Esophagus muscularis mucosa (tissue), 4 donors: ENCODE data around the gene JUND. TPM values are rescaled to one million over a fixed set of nuclear protein-coding genes. Genes with fewer than 3 reads are reported as not detected.

ENCODE experiments used
- DNase-seq: peaks from one replicate; pipeline ENCODE4 v3.0.0-alpha.2; 2017; ENCODE audit errors: extremely low spot score
- H3K27ac ChIP-seq, 4 donors: fragments of 200-600 bp; sonication (generic); replicated peaks in 1 of 4; 1 replicate in 3 of 4; 2 replicates in 1 of 4; pipeline ENCODE4 v1.5.1; 2016 to 2019; ENCODE audit warnings: mild to moderate bottlenecking in 1 of 4
- H3K27me3 ChIP-seq, 4 donors: fragments of 200-600 bp; sonication (generic); one replicate each; pipeline versions ENCODE4 v1.5.1 to v1.6.0; 2016 to 2019
- H3K36me3 ChIP-seq, 4 donors: fragments of 200-600 bp; sonication (generic); one replicate each; pipeline ENCODE4 v1.5.1; 2016 to 2019
- H3K4me1 ChIP-seq, 4 donors: fragments of 200-600 bp; sonication (generic); one replicate each; pipeline ENCODE4 v1.5.1; 2016 to 2019
- H3K4me3 ChIP-seq, 4 donors: fragments of 200-600 bp; sonication (generic); 1 replicate in 2 of 4; 2 replicates in 2 of 4; pipeline ENCODE4 v1.5.1; 2016 to 2019; ENCODE audit warnings: mild to moderate bottlenecking in 4 of 4, moderate library complexity in 1 of 4
- H3K9me3 ChIP-seq, 4 donors: fragments of 200-600 bp; sonication (generic); 1 replicate in 3 of 4; 2 replicates in 1 of 4; pipeline ENCODE4 v1.5.1; 2016 to 2019
- EP300 ChIP-seq: sonication (generic); formaldehyde crosslinking; IDR thresholded peaks from one replicate; pipeline ENCODE4 v1.6.1; 2017; ENCODE audit warnings: antibody characterized with exemption
- POLR2A ChIP-seq: fragments of 450-650 bp; IDR thresholded peaks from one replicate; pipeline ENCODE4 v1.6.1; 2017; ENCODE audit warnings: antibody characterized with exemption, moderate library complexity, mild to moderate bottlenecking, low read depth
- POLR2AphosphoS5 ChIP-seq, 2 donors: sonication (generic); formaldehyde crosslinking; IDR thresholded peaks; one replicate each; pipeline ENCODE4 v1.6.1; 2017; ENCODE audit warnings: antibody characterized with exemption in 2 of 2
- whole genome bisulfite sequencing: methylation state at CpG from one replicate; pipeline ENCODE4 v1.1.5; 2018; 5-methylcytosine and 5-hydroxymethylcytosine counted together
- intact Hi-C: fragments of 100-400 bp; cut with DNase I; formaldehyde crosslinking; loops from one replicate; pipeline ENCODE4 v1.15.1; 2023
- total RNA-seq, 4 donors: library from RNA; depleted of rRNA; stranded (reverse); fragments of >200 nt; gene quantifications; one replicate each; pipeline versions ENCODE4 v1.1.0 to v1.2.1, GENCODE V29; 2016
- TF ChIP-seq, protein P1 (sequence below), 3 experiments: fragments of 200-600 bp in 2 of 3; fragments of 450-650 bp in 1 of 3; sonication (generic) in 2 of 3; IDR thresholded peaks; one replicate each; pipeline ENCODE4 v1.5.1; 2017 to 2019; ENCODE audit warnings: antibody characterized with exemption in 3 of 3, mild to moderate bottlenecking in 2 of 3, moderate library complexity in 1 of 3

Gene JUND
- total RNA-seq, 4 donors from 2014 or later = 325 to 457 (median 403) TPM

DNA sequence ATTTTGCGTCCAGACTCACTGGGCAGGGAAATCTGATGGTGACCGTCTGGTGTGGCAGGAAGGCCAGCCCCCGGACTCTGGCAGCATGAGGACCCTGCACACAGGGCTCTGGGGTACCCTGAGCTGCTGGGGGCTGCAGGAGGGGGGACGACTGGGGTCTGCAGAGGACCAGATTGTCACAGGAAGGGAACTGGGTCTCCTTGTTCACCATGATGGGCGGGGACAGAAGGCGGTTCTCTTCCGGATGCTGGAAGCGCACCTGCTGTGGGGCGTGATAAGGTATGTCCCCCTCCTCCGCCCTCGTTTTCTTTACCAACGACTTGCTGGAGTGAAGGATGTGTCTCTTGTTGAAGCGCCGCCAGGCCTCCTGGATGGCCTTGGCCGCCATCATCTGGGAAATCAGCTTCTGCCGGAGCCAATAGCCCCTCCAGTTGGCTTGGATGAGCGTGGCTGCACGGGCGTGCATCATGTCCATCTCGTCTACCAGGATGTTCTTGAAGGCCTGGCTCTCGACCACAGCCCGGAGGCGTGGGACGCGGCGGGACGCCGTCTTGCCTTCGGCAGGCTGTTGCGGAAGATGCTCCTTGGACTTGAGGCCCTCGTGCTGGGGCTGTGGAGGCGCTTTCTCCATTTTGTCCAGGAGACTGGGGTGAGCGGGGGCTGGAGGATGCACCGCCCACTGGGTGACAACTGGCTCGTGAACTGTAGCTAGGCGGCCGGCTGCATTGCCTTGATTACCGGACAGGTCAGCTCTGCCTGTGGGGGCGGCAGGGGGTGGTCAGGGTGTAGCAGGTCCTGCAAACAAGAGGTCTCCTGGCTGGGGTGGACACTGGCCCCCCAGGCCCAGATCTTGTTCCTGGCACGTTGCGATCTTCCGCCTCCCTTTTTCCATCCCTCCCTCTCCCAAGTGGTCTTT is 14.4 kb downstream of the JUND start:
- H3K36me3 ChIP-seq = peaks cover 20 to 65% (median 47%) of the 10 kb centered on the region in 4 donors
- WGBS = 91% methylated on average over 29 of the region's 42 CpGs

DNA sequence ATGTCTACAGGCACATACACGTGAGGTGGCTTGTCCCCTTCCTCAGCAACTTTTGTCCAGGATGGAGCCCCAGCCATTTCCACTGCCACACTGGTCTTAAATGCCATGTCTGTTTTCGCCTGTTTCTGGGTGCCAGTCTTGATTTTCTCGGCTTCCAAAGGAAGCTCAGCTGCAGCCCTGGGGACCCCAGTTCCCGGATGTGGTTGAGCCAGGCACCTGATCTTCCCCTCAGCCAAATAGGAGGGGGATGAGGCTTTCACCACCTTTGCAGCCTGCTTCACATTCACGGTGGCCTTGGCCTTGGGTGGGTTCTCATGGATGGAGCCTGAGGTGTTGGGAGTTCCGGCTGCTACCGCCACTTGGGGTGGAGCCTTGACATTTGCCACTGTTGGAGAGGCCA is 15.8 kb downstream of the JUND start:
- intact Hi-C loops = no loop called here
- H3K4me1 ChIP-seq = no peaks in the 10 kb centered on the region
- WGBS = 93% methylated on average over 6 of the region's 7 CpGs

More for the DNA sequence above, 14.4 kb downstream of the JUND start:
- TF ChIP-seq POLR2AphosphoS5 (IDR thresholded peaks at IDR 0.05) (no peak), EP300 (no peak), POLR2A (no peak)
- TF ChIP-seq, protein P1, sequence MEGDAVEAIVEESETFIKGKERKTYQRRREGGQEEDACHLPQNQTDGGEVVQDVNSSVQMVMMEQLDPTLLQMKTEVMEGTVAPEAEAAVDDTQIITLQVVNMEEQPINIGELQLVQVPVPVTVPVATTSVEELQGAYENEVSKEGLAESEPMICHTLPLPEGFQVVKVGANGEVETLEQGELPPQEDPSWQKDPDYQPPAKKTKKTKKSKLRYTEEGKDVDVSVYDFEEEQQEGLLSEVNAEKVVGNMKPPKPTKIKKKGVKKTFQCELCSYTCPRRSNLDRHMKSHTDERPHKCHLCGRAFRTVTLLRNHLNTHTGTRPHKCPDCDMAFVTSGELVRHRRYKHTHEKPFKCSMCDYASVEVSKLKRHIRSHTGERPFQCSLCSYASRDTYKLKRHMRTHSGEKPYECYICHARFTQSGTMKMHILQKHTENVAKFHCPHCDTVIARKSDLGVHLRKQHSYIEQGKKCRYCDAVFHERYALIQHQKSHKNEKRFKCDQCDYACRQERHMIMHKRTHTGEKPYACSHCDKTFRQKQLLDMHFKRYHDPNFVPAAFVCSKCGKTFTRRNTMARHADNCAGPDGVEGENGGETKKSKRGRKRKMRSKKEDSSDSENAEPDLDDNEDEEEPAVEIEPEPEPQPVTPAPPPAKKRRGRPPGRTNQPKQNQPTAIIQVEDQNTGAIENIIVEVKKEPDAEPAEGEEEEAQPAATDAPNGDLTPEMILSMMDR (IDR thresholded peaks at IDR 0.05) = no peak
- intact Hi-C loops = no loop called here
- no peaks in the 10 kb centered on the region for H3K9me3 ChIP-seq
- H3K4me3 ChIP-seq = no peak overlapping the region
- H3K27me3 ChIP-seq = no peaks in the 10 kb centered on the region
- H3K27ac ChIP-seq = no peak overlapping the region
- peaks cover 0 to 6% (median 5%) of the 10 kb centered on the region in 4 donors for H3K4me1 ChIP-seq
- DNase-seq = no peak

DNA sequence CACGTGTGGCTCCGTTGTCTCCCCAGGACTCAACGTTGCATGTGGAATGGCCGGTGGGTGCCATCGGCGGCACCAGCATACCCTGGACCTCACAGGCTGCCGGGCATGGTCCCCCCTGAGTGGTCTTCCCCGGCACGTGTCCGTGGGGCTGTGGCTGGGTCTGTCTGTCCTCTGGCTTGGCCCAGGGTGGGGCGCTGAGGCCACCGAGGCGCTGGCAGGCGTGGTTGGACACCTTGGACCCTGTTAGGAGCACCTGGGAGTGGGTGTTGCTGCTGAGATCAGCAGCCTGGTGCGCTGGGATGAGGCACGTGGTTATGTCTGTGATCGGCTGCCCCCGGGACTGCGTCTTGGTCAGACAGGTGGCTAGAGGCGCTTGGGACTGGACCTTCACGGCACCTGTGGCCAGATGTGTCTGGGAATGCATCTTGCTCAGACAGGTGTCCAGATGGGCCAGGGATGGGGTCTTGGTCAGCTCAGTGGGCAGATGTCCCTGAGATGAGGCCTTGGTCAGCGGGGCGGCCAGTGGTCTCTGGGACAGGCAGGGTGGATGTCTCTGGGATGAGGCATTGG is 16.4 kb downstream of the JUND start:
- intact Hi-C loops = no loop called here
- TF ChIP-seq POLR2AphosphoS5 (IDR thresholded peaks at IDR 0.05) (no peak), EP300 (no peak), POLR2A (no peak)
- TF ChIP-seq, protein P1 (IDR thresholded peaks at IDR 0.05) = no peak
- WGBS = 95% methylated on average over 9 of the region's 23 CpGs
- H3K4me3 ChIP-seq = no peak overlapping the region
- H3K27ac ChIP-seq = no peak overlapping the region
- DNase-seq = no peak
- H3K4me1 ChIP-seq = no peaks in the 10 kb centered on the region
- no peaks in the 10 kb centered on the region for H3K27me3 ChIP-seq
- peaks cover 20 to 65% (median 47%) of the 10 kb centered on the region in 4 donors for H3K36me3 ChIP-seq
- no peaks in the 10 kb centered on the region for H3K9me3 ChIP-seq

More for the DNA sequence above, 15.8 kb downstream of the JUND start:
- Histone ChIP-seq H3K4me3 (no peak overlapping the region), H3K9me3 (no peaks in the 10 kb centered on the region), H3K27me3 (no peaks in the 10 kb centered on the region), H3K36me3 (peaks cover 20 to 65% (median 47%) of the 10 kb centered on the region in 4 donors), H3K27ac (no peak overlapping the region)
- TF ChIP-seq POLR2AphosphoS5 (IDR thresholded peaks at IDR 0.05) = no peak
- no peak for DNase-seq

DNA sequence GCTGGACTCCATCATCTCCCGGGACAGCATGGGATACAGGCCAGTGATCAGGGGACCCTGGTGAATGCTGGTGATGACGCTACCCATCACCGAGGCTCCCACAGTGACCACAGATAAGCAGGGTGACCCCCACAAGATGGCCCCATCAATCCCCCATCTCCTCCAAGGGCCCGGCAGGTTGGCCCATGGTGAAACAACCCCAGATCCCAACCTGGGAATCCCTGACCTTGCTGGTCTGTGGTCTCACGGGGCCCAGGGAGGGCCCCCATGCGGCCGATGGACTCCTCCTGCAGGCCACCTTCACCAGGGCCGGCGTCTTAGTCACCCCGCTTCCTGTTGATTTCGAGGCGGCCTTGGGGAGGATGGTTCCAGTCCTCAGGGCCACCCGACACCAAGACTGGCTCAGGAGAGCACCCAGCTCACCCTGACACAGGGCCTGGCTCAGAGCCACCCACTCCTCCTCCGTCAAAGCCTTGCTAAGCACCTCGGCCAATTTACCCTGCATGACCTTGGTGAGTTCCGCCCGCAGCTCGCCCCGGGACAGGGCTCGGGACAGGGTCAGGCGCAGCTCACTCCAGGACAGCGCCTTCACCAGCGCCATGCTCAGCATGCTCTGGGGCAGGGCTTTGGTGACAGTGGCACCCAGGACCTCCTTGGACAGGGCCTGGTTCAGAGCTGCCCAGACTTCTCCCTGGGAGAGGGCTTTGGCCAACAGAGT is 17.1 kb downstream of the JUND start:
- Histone ChIP-seq H3K36me3 (peaks cover 20 to 64% (median 47%) of the 10 kb centered on the region in 4 donors), H3K4me3 (no peak overlapping the region), H3K4me1 (no peaks in the 10 kb centered on the region), H3K27me3 (no peaks in the 10 kb centered on the region), H3K9me3 (no peaks in the 10 kb centered on the region), H3K27ac (no peak overlapping the region)
- WGBS = 96% methylated on average over 4 of the region's 23 CpGs
- intact Hi-C loops = no loop called here
- TF ChIP-seq, protein P1 (IDR thresholded peaks at IDR 0.05) = no peak
- TF ChIP-seq EP300 (no peak), POLR2AphosphoS5 (IDR thresholded peaks at IDR 0.05) (no peak)
- no peak for DNase-seq
